GM12872 (cell line): Measurements from ENCODE around the gene FIGN.

Experiments used
- TF ChIP-seq, protein P1 (sequence below): IDR thresholded peaks from 3 replicates; pipeline ENCODE4 v1.5.1; 2011; ENCODE audit warnings: low read depth, mild to moderate bottlenecking, low read length, moderate library complexity; ENCODE audit not compliant: insufficient read depth

The FIGN gene

DNA sequence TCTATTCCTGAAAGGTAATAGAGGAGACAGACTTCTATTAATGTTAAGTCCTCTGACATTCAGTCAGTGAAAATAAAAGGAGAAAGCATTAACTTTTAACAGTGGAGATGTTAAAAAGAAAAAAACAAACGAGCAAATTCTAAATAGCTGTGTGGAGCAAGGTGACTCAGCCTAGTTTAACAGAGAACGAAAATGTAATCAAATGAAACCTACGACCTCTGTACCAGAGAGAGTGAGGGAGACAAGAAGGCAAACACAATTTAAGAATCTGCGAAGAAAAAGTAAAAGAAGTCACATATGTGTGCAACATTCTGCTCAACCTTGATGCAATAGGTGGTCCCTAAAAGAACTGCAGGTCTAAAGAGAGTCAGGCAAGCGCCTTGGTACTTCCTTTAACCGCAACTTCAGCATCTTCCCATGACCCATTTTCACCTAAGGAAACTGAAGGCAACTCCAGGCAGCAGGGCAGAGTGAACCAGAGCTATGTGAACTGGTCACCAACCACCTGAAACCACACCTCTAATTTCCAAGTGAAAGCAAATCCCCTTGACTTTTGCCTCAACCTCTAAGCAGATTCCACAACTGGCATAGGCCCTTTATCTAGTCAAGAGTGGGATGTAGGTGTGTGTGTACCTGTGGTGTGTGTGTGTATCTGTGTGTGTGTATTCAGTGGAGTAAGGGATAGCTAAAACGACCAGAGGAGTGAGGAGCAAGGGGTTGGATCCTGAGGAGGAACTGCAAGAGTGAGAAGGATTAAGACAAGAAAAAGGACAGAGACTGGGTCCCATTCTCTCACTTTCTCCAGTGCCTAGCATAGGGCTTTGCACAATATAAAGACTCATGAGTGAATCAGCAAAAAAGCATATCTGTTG, 43.0 kb downstream of the FIGN start:
- TF ChIP-seq, protein P1, sequence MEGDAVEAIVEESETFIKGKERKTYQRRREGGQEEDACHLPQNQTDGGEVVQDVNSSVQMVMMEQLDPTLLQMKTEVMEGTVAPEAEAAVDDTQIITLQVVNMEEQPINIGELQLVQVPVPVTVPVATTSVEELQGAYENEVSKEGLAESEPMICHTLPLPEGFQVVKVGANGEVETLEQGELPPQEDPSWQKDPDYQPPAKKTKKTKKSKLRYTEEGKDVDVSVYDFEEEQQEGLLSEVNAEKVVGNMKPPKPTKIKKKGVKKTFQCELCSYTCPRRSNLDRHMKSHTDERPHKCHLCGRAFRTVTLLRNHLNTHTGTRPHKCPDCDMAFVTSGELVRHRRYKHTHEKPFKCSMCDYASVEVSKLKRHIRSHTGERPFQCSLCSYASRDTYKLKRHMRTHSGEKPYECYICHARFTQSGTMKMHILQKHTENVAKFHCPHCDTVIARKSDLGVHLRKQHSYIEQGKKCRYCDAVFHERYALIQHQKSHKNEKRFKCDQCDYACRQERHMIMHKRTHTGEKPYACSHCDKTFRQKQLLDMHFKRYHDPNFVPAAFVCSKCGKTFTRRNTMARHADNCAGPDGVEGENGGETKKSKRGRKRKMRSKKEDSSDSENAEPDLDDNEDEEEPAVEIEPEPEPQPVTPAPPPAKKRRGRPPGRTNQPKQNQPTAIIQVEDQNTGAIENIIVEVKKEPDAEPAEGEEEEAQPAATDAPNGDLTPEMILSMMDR = no peak

DNA sequence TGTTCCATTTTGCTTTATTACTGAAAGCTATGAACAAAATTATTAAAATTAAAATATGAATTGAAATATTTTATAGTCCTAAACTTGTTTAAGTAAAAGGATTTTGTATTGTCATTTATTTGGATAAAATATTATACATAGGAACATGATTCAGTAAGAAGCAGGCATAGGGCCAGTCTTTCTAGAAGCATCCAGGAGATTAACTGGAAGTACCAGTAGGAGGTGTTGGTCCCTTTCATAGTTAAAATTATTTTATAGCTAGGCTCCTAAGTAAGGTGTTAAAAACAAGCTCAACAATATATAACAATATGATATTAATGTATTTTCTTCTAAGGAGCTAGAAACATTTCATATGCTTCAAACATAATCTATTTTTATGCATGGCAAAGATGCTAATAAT, 43.7 kb downstream of the FIGN start:
- TF ChIP-seq, protein P1 = no peak

- TF ChIP-seq, protein P1 = no peak
Measured at GRCh38 chr2:163690896-163691295, 44.9 kb downstream of the FIGN start.

DNA sequence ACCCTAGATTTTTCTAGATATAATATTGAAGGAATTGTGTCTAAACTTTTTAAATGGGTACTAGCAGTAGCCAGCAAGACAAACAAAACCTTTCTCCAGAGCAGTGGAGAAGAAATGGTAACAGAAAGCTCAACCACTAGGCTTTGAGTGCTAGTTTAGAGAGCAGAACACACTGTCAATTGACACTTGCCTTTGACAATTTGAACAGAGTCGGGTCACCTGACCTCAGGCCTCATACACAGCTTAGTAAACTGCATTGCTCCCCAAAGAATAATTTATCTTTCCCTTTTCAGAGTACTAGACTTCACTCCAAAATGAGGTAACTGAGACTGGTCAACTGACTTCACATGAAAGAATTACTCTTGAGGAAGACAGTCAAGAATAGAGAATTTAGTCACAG, 48.6 kb downstream of the FIGN start:
- TF ChIP-seq, protein P1 = no peak

- TF ChIP-seq, protein P1 = no peak
Measured at GRCh38 chr2:163686289-163686688, 49.5 kb downstream of the FIGN start.

- TF ChIP-seq, protein P1 = no peak
Measured at GRCh38 chr2:163682695-163683094, 53.1 kb downstream of the FIGN start.

DNA sequence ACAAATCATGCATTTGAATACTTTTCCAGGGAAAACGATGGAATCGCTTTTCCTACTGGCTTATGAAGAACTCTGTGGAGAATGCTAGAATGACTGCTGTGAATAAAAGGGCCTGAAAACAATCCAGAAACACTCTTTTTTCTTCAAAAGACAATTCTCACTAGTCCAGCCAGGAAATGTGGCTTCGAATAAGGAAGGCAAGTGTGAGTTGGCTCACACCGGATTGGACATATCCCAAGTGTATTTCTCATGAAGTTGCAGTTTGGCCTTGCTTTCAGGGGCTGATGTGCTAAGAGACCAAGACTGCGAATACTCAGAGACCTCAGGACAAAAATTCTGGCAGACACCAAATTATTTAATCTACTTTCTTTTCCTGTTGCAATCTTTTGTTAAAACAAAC, 54.1 kb downstream of the FIGN start:
- TF ChIP-seq, protein P1 = no peak
